Osteoblast (primary cell): ENCODE measurements around the gene ACSF3. TPM values are rescaled to one million over a fixed set of nuclear protein-coding genes. Genes with fewer than 3 reads are reported as not detected.
A peak's percentile ranks its signal among the peaks of the same experiment; 100 is the strongest.

Source experiments
- DNase-seq: peaks from one replicate; pipeline ENCODE4 v3.0.0; 2011; ENCODE audit warnings: low spot score, mixed read lengths; ENCODE audit not compliant: insufficient read length; ENCODE audit errors: missing footprints
- H2AFZ ChIP-seq: 2 replicates; pipeline ENCODE4 v1.6.0; 2011; ENCODE audit warnings: mild to moderate bottlenecking, low read length
- H3K27ac ChIP-seq: 2 replicates; pipeline ENCODE4 v1.5.1; 2011; ENCODE audit warnings: mild to moderate bottlenecking, low read depth, low read length, moderate library complexity
- H3K27me3 ChIP-seq: 2 replicates; pipeline ENCODE4 v1.6.0; 2012; ENCODE audit warnings: mild to moderate bottlenecking, control low read depth, inconsistent platforms, low read length, moderate library complexity; ENCODE audit not compliant: insufficient read depth
- H3K36me3 ChIP-seq: 2 replicates; pipeline ENCODE4 v1.5.1; 2011; ENCODE audit warnings: mild to moderate bottlenecking, low read length, control low read depth, moderate library complexity; ENCODE audit not compliant: insufficient read depth
- H3K4me1 ChIP-seq: 2 replicates; pipeline ENCODE4 v1.5.1; 2011; ENCODE audit warnings: mild to moderate bottlenecking, low read length, control low read depth, moderate library complexity; ENCODE audit not compliant: insufficient read depth
- H3K4me2 ChIP-seq: 2 replicates; pipeline ENCODE4 v1.6.0; 2011; ENCODE audit warnings: mild to moderate bottlenecking, low read length; ENCODE audit not compliant: insufficient read depth
- H3K4me3 ChIP-seq: fragments of 200-600 bp; sonication (generic); 3 replicates; pipeline ENCODE4 v1.5.1; 2012; ENCODE audit warnings: mild to moderate bottlenecking, low read length, inconsistent platforms; ENCODE audit not compliant: insufficient read depth
- H3K79me2 ChIP-seq: 2 replicates; pipeline ENCODE4 v1.6.0; 2012; ENCODE audit warnings: mild to moderate bottlenecking, low read length, control low read depth, inconsistent platforms; ENCODE audit not compliant: insufficient read depth
- H3K9me3 ChIP-seq: 2 replicates; pipeline ENCODE4 v1.5.1; 2011; ENCODE audit warnings: low read depth, low read length, control low read depth
- H4K20me1 ChIP-seq: 2 replicates; pipeline ENCODE4 v1.6.0; 2012; ENCODE audit warnings: mild to moderate bottlenecking, low read length, control low read depth; ENCODE audit not compliant: insufficient read depth
- CTCF ChIP-seq: IDR thresholded peaks from 2 replicates; pipeline ENCODE4 v1.5.1; 2011; ENCODE audit warnings: mild to moderate bottlenecking, low read depth, low read length, moderate library complexity; ENCODE audit errors: extremely low read depth
- total RNA-seq: library from RNA; depleted of rRNA; stranded (reverse); fragments of >200 nt; gene quantifications from 2 replicates; pipeline ENCODE4 v1.2.3, GENCODE V29; 2012

Gene ACSF3
- total RNA-seq, 1 donor, result 29.3 TPM

- peak; percentile 69 for DNase-seq
- peaks cover 14% of the 10 kb centered on the region for H3K36me3 ChIP-seq
Observed at GRCh38 chr16:89118361-89119165, 24.9 kb downstream of the ACSF3 start.

GRCh38 chr16:89119166-89119621, 25.5 kb downstream of the ACSF3 start:
- Histone ChIP-seq H3K4me2 (no peak overlapping the region), H3K27ac (no peak overlapping the region), H3K36me3 (peaks cover 14% of the 10 kb centered on the region), H4K20me1 (no peaks in the 10 kb centered on the region), H2AFZ (no peak overlapping the region), H3K4me3 (no peak overlapping the region), H3K4me1 (peaks cover 8% of the 10 kb centered on the region), H3K79me2 (no peaks in the 10 kb centered on the region), H3K27me3 (no peaks in the 10 kb centered on the region), H3K9me3 (no peaks in the 10 kb centered on the region)
- TF ChIP-seq CTCF, result no peak
- DNase-seq, result peak; percentile 26

More at GRCh38 chr16:89118361-89119165, 24.9 kb downstream of the ACSF3 start:
- Histone ChIP-seq H2AFZ (no peak overlapping the region), H3K4me2 (no peak overlapping the region), H3K4me1 (peaks cover 8% of the 10 kb centered on the region), H3K9me3 (no peaks in the 10 kb centered on the region), H3K27ac (no peak overlapping the region), H3K79me2 (no peaks in the 10 kb centered on the region), H3K27me3 (no peaks in the 10 kb centered on the region), H4K20me1 (no peaks in the 10 kb centered on the region), H3K4me3 (no peak overlapping the region)
- TF ChIP-seq CTCF, result no peak

GRCh38 chr16:89119661-89120141, 26.0 kb downstream of the ACSF3 start:
- Histone ChIP-seq H3K27ac (no peak overlapping the region), H2AFZ (no peak overlapping the region), H3K4me3 (no peak overlapping the region), H3K79me2 (no peaks in the 10 kb centered on the region), H3K9me3 (no peaks in the 10 kb centered on the region), H4K20me1 (no peaks in the 10 kb centered on the region), H3K27me3 (no peaks in the 10 kb centered on the region), H3K4me1 (peaks cover 4% of the 10 kb centered on the region), H3K36me3 (peaks cover 18% of the 10 kb centered on the region), H3K4me2 (no peak overlapping the region)
- TF ChIP-seq CTCF, result no peak
- DNase-seq, result peak; percentile 38

GRCh38 chr16:89120281-89120680, 26.6 kb downstream of the ACSF3 start:
- Histone ChIP-seq H3K27me3 (no peaks in the 10 kb centered on the region), H3K27ac (no peak overlapping the region), H3K4me3 (no peak overlapping the region), H3K4me2 (no peak overlapping the region), H3K36me3 (peaks cover 18% of the 10 kb centered on the region), H3K9me3 (no peaks in the 10 kb centered on the region), H2AFZ (no peak overlapping the region), H3K79me2 (no peaks in the 10 kb centered on the region), H4K20me1 (no peaks in the 10 kb centered on the region), H3K4me1 (no peaks in the 10 kb centered on the region)
- no peak for TF ChIP-seq CTCF
- DNase-seq, result peak; percentile 69
